Measurements from ENCODE around the gene EXOC4.
"Not testable (repeated sequence)": the region's sequence is repeated elsewhere in the genome, so short reads cannot be mapped to it uniquely, and the experiment has no call there.

The EXOC4 gene

DNA sequence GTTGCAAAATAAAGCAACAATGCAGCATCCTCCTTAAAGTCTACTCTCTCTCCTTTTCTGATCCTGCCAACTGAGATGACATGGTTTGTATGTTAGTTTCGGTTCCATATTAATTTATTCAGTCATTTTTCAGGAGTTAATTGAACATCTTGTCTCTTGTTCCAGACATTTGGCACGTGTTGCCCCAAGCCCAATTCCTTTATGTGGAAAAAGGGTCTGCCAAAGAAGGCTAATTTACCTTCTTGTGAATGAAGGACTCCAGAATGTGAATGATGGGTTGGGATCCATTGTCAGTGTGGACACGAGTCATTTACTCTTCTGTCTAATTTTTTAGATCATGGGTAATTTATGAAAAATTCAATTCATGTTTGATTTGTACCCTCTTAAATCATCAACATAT lies 523.4 kb downstream of the EXOC4 start:
- no peak for DNase-seq

DNA sequence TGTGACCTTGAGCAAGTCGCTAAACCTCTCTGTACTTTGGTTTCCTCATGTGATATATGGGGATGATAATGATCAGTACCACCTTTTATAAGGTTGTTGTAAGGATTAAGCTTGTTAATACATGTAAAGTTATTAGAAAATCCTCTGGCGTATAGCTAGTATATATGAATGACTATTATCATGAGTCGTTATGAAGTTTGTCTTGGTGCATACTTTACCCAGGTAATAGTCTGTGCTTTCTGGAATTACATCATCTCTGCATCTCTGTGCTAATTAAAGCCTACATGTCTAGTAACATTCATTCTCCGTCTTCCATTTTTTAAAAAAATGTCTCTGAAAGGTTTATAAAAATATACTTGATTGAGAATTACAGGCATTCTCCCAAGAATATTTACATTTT lies 524.8 kb downstream of the EXOC4 start:
- DNase-seq = no peak

DNA sequence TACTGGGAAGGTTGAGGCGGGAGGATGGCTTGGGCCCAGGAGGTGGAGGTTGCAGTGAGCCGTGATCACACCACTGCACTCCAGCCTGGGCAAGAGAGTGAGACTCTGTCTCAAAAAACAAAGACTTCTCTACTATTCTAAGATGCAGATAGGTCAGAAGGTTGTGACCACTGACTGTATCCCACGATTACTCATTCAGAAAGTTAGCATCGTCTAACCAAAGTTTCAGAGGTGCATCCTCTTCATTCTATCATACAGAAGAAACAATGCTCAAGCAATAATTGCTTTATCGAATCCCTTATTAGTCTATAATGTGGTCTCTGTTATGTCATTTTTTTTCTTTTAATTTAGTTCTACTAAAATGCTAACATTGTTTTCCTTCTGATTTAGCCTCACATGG lies 525.6 kb downstream of the EXOC4 start:
- no peak for DNase-seq

DNA sequence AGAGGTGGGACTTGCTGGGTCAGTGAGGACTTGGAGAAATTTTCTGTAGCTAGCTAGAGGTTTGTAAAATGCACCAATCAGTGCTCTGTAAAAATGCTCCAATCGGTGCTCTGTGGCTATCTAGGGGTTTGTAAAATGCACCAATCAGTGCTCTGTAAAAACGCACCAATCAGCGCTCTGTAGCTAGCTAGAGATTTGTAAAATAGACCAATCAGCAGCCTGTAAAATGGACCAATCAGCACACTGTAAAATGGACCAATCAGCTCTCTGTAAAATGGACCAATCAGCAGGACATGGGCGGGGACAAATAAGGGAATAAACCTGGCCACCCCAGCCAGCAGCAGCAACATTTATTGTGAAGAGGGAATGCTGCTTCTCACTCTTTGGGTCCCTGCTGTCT lies 526.7 kb downstream of the EXOC4 start:
- DNase-seq = not testable (repeated sequence)

DNA sequence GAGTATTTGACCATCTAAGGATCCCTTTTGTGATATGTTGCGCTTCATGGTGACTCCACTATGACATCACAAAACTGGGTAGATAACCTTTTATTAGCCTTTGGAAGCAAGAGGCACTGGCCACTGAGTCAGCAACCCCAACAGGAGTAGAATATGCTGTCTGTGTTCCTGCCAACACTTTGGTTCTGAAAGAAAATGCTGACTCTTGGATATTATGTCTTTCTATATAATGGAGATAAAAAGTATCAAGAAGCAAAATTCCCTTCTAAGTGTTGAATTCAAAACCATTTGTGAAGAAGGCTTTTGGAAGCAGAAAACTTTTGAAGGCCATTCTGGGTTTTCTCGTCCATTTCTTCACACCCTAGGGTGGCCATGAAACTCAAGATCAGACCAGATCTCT lies 528.0 kb downstream of the EXOC4 start:
- DNase-seq = no peak

DNA sequence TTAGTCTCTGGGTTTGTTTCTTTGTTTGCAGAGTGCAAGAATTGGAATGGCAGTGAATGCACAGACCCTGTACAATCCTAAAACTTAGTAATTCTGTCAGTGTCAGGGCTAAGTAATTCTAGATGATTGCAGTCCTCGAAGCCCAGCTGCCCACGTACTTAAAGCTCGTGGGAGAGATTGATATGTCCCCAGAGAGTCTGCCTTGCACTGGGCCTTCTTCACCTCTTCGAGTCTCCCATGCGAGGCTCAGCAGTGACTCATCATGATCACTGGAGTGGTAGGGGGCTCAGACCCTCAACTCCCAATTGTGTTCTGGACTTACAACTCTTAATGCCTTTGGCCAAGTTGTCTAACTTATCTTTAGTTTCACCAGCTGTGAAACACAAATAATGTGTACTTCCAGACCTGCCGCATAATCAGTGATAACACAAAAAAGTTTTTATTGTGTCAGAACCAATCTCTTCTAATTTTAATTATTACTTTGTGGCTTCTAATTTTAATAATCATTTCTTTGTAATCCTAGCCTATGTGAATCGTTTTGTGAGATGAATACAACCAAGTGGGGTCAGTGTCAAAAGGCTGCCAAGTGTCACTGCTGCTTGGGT lies 528.7 kb downstream of the EXOC4 start:
- no peak for DNase-seq

DNA sequence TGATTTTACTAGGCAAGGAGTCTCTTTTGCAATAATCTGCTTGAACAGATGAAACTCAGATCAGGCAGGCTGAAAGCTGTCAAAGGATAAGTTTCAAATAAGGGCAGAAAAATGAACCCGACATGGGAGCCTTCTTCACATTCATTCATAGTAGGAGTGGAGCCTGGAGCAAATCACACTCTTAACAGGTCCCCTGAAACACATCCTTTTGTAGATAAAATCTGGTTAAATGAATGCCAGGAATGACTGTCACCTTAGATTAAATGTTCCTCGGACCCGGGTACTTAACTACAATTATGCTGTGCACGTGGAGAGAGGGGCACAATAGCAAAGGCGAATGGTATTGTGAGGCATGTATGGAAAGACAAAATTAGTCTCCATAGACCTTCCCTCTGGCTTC lies 529.6 kb downstream of the EXOC4 start:
- DNase-seq = no peak

DNA sequence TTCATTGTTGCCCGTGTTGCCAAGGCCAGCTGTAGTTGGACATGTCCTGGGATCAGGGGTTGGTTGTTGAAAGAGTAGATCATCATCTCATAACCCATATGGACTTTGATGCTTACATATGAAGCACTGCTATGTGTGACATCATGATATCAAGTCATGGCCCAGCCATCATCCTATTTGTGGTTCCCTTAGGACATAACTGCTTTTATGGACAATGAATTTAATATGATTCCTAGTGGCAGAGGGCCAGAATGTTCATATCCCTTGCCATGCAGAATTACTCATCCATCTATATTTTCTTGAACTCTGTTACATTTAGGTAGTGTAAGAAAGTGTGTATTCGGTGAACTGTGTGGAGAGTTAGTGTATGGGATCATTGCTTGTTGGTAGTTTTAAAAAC lies 530.4 kb downstream of the EXOC4 start:
- DNase-seq = no peak

DNA sequence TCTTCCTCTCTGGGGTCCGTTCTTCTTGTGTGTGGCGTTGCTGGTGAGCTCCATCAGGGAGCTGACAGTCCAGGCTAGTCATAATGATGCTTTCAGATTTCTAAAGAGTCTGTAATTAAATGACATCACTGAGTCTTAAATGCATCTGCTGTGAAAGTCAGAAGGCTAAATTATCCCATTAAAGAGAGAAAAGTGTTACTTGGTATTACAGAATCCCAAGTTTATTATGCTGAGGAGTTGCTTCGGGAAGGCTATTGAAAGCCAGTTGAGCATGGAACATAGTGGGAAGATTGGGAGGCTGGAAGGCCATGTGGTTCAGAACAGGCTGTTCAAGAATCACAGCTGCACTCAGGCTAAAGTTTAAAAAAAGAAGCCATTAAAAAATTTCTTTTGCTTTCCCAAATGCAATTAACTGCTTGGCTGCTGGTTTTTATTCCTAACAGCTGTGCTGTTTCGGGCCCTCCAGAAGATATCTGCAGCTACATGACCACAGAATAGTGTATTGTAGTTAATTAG lies 531.7 kb downstream of the EXOC4 start:
- no peak for DNase-seq

DNA sequence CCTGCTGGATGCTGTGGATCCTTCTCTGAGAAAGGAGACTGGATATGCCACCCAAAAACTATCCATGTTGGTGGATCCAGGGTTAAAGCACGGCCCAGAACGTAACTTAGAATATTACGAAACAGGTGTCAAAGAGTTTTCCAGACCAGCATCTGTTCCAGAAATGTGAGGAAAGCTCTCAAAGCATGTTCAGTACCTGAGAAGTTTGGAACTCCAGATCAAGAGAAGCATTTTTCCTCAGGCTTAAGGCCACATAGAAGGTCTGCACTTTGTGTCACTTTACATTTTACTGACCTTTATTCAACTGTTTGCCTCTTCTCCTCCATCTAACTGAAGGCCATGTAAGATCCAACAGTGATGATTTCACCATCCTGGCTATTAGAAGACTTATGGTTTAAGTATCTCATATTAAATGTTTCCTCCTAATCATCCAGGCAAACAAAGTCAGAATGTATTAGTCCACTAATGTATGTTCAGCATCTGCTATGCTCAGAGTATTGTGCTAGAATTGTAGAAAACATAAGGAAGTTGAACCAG lies 533.6 kb downstream of the EXOC4 start:
- no peak for DNase-seq

DNA sequence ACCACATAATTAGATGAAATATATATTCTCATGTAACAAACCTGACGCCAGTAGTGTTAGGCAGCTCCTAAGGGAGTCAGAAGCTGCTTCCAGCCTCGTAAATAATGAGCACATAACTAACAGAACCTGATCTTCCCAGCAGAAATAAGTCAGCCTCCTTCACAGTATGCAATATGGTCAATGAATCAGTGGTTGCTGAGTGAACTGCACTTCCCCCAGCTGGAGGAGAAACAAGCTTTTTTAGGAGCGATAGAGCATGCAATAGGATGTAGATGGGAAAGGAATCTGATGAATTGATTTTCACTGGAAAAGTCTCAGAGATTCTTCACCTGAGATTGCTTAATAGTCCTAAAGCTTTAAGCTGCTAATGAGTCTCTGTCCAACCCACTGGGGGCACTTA lies 537.1 kb downstream of the EXOC4 start:
- DNase-seq = no peak

DNA sequence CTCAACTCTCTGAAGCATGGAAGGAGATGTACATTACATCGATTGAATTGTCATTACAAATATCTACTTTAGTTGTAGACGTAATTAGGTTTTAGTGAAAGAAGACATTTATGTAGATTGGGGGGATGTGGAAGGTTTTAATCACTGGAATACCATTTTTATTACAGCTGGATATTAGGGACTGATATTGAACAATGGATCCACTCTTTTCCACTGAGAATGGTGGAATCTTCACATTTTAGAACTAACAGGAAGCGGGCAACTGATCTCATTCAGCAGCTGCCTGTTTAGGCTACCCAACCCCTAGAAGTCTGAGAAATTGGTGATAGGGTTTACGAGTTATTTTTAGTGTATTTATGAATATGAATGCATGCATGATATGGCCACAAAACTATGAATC lies 538.0 kb downstream of the EXOC4 start:
- DNase-seq = no peak

DNA sequence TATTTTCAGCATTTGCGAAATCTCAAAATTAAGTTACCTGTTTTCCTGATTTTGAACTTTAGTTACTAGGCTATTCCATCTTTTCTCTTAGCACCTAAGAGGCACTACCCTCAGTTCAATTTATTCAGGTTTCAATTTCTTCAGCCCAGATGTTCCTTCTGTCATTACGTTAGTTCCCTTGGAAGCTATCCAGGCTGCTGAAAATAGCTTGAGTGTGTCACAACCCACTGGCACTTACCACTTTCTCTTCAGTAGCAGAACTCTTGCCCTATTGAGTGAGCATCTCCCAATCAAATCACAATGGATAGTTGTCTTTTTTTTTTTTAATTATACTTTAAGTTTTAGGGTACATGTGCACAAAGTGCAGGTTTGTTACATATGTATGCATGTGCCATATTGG lies 541.6 kb downstream of the EXOC4 start:
- peak; percentile 6 to 30 for DNase-seq

DNA sequence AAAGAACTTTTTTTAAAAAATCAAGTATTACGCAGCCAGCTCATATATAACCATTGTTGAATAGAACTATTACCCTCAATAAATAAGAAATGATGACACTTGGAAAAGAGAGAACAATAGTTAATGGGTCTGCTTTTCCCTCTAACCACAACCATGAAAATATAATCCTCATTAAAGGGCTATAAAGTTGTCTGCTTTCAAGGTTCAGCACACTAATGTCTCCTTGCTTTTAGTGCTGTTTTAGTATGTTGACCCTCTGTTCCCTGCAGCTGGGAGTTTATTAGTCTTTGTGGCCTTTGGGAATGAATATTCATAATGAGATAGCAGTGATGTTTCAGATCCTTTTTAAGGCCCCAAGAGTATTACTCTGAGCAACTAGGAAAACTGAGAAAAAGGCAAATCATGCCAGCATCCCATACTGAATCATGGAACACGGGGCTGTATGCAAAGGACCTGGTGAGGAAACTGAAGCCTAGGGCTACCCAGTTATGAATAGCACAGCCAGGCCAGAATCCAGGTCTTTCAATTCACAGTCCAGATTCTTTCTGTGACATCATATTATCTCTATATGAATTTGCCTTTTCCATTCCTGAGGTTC lies 542.3 kb downstream of the EXOC4 start:
- no peak for DNase-seq

DNA sequence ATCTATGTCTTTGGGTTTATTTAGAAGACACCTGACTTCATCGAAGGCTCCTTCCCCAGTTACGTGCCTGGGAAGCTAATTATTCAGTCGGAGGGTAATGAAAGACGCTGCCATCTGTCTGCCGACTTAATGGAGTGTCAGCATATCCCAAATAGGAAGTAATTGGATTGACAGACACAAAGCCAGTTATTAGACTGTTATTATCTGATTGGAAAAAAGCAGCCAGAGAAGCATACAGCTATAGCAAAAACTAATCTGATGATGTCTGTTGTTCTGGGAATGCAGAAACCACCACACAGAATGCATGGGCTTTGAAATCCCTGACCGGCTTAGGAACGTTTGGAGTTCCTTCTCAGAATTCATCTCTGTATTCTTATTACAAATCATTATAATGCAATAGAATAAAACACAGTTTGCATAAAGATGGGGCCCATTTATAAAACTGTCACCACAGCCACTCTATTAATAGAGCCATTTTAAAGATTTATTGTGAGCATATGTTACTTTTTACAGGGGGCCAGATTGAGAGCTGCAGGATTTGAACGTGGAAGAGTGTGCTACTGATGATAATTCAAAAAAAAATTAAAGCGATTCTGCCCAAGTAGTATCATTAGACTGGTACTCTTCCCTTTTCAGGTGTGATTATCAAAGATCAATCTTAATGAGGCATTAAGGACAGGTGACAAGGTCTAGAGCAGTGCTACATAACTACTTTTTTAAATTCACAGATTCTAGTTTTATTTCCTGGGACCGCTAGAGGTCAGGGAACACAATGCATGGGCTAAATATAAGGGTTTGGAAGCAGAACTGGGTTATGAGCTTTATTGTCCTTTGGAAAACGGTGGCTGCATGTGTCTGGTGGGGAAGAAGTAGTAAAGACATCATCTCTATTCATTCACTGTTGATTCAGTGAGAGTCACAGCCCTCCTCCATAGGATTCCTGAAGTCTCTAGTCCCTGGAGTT lies 544.2 kb downstream of the EXOC4 start:
- no peak for DNase-seq

DNA sequence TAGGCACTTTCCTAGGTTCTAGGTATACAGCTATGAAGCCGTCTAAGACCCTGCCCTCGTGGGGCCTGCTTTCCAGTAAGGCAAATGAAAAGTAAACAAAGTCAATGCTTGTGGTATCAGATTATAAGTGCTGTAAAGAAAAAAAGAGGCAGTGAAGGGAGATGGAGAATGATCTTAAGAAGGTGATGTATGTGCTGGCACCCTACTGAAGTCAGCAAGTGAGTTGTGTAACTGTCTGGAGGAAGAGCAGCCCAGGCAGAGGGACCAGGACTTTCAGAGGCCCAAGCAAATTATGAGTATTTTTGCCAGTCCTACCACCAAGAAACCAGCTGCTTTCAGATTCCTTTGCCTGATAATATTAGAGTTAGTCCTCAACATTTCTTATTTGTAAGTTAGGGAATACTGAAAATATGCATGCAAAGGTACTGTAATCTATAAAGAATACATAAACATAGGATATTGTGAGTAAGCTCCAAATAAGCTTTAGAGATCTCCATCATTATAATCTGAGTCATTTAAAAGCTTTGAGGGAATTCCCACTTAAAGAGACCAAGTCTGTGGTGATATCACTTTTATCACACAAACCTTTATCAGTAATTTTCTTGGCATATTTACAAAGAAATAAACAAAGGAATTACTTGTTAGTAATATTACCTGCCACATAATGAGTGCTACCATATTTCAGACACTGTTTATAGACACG lies 545.1 kb downstream of the EXOC4 start:
- no peak for DNase-seq

DNA sequence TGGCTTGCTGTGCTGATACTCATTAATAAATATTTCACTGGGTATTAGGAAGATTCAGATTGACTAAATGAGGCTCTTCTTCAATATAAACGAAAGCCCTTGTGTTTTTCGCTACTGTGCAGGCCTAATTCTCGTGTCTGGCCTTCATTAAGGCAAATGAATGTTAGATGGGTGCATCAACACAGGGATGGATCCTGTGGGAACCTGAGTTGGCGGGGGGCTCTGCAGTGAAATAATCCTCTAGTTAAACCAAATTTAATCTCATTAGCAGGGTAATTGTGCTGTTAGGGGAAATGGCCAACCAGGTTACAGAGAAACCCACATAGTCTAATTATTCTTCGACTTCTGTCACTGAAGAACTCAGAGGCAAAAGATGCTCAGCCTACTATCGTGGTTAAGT lies 548.5 kb downstream of the EXOC4 start:
- no peak for DNase-seq

DNA sequence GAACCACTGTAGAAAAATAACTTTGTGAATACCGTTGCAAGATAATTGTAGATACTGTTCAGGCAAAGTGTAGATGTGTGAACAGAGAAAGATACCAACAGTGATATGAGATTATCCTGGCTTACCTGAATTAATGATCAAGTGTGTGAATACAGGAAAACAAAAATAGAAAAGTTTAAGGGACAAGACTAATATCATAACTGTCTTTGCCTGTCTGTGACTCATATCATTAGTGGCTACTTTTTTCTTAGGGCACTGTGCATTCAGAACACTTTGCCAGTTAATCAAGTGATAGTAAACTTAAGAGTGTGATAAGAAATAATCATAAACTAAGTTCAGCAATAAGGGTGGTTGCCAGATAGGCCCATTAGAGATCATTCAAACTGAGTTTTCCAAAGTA lies 551.2 kb downstream of the EXOC4 start:
- DNase-seq = no peak

DNA sequence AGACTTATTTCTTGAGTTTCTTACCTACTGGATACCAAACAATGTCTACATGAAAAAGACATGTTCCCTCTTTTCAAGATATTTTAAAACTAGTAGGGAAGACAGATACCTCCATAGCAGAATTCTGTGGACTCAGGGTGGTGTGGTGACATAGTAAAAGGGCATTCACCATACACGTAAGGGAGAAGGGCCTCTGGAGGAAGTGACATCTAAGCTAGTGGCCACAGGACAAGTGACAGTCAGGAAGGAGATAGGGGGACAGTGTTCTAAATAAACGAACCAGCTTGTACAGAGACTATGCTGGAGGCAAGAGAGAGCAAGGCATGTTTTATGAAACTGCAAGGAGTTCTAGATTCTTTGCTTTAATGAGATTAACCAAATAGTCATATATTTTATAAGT lies 552.5 kb downstream of the EXOC4 start:
- DNase-seq = no peak

DNA sequence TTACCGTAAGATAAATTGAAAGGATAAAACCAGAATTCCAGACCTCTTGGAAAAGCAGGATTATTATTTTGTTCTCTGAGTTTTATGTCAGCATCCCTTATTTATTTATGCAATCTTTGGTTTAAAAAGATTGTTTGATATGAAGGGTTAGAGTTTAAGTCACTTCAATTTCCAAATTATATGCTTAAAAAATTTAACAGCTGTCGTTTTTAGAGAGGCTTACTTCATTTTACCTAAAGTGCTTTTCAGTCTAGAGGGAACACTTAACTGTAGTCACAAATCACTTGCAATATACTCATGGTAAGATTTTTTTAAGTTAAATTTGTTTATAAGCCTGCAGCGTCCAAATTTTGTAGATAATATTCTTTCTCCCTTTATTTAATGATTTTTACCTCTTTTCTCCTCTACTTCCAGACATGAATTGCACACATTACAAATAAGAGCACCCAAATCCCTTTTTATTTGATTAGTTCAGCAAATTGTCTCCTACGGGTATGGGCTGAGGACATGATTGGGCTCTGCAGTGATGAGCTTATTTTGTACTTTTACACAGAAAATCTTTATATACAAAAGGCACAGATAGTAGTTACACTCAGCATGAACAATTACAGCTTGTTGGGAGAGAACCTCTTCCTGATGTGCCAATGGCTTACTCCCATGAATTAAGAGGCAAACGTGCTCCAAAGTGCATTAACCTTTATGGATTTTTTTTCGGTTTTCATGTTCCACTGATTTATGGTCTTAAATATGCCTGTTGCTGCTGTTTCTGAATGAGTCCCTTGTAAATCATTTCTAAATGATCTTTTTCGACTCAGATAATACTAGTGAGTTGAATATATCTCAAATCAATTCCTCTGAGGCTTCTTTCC lies 555.0 kb downstream of the EXOC4 start:
- no peak for DNase-seq

DNA sequence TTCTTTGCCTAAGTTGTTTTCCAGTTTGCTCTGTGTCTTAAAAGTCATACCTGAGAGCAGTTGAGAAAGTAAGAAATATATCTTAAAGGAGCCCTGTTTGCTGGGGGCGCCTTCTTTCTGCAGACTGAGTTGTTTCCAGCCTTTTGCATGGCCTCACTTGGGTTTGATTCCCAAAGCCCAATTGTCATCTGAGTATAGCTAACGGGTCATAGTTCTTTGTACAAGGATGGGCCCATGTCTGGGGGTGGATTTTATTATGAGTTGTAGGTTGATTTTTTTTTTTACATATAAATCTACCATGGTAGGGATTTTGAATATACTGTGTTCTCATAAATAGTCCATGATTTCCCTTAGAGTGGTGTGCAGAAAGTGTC lies 555.6 kb downstream of the EXOC4 start:
- DNase-seq = no peak

DNA sequence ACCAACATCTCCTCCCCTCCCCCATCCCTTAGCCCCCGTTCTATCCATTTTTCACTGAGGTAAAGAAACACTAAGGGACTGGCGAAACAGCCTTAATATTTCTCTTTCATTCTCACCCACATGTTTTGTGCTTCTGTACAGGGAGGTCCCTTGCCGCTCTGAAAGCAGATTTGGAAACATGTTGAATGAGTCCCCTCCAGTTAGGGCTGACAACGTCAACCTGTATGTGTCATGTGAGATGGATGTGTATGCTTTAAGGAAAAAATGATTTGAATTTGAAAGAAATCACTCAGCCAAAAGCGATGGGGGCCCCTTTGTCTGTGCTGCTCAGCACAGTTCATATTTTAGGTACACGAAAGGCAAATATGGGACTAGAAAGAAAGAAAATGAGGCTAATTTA lies 560.0 kb downstream of the EXOC4 start:
- no peak for DNase-seq
